Measurements from ENCODE around the gene ACP1. TPM values are rescaled to one million over a fixed set of nuclear protein-coding genes. Genes with fewer than 3 reads are reported as not detected.

The ACP1 gene
- total RNA-seq, 3 donors from 2014 or later (not counting 1 experiment from before 2014, with no cell fraction given) = 87.2 to 104 (median 102) TPM

DNA sequence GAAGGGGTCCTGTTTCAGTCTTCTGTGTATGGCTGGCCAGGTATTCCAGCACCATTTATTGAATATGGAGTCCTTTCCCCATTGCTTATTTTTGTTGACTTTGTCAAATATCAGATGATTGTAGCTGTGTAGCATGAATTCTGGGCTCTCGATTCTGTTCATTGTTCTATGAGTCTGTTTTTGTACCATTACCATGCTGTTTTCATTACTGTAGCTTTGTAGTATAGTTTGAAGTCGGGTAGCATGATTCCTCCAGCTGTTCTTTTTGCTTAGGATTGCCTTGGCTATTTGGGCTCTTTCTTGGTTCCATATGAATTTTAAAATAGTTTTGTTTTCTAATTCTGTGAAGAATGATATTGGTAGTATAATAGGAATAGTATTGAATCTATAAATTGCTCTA, 6.9 kb upstream of the ACP1 start:
- 88% methylated on average over 2 of the region's 2 CpGs for WGBS (ENCODE audit: insufficient coverage)
- peaks cover 14% of the 10 kb centered on the region for H3K36me3 Mint-ChIP-seq

DNA sequence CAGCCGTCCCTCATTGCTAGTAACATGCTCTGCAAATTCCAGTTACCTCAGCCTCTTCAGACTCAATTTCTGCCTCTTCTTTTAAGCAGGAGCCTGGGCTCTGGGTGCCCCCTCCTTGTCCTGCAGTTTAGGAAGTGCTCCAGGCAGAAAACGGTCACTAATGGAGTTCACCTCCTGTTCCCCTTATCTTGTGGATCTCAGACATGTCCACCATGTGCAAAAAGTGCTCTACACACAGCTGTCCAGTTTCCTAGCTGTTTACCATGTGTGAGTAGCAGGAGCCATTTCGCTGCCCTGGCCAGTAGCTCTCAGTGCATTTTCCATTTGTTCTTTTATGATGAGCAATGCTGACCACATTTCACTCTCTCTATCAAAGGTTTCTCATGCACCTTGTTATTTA, 5.8 kb upstream of the ACP1 start:
- no peak overlapping the region for H3K4me3 Mint-ChIP-seq
- H3K4me1 ChIP-seq (ENCODE audit: control insufficient read depth, insufficient read depth, low read length) = peaks cover 9% of the 10 kb centered on the region
- H3K27ac Mint-ChIP-seq = no peak overlapping the region
- H3K9me3 Mint-ChIP-seq = peaks cover 0 to 2% of the 10 kb centered on the region in 2 donors
- TF ChIP-seq, protein P1, sequence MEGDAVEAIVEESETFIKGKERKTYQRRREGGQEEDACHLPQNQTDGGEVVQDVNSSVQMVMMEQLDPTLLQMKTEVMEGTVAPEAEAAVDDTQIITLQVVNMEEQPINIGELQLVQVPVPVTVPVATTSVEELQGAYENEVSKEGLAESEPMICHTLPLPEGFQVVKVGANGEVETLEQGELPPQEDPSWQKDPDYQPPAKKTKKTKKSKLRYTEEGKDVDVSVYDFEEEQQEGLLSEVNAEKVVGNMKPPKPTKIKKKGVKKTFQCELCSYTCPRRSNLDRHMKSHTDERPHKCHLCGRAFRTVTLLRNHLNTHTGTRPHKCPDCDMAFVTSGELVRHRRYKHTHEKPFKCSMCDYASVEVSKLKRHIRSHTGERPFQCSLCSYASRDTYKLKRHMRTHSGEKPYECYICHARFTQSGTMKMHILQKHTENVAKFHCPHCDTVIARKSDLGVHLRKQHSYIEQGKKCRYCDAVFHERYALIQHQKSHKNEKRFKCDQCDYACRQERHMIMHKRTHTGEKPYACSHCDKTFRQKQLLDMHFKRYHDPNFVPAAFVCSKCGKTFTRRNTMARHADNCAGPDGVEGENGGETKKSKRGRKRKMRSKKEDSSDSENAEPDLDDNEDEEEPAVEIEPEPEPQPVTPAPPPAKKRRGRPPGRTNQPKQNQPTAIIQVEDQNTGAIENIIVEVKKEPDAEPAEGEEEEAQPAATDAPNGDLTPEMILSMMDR (IDR thresholded peaks at IDR 0.05) = no peak
- no peaks in the 10 kb centered on the region for H3K9me3 ChIP-seq (ENCODE audit: control insufficient read depth, insufficient read depth, low read length)
- H3K36me3 ChIP-seq (ENCODE audit: control insufficient read depth, insufficient read depth, low read length) = no peaks in the 10 kb centered on the region
- H3K4me3 ChIP-seq (ENCODE audit: low read length) = no peak overlapping the region
- H3K4me1 Mint-ChIP-seq = peaks cover 0 to 5% of the 10 kb centered on the region in 2 donors
- intact Hi-C loops (cut with micrococcal nuclease) = no loop called here
- no peak overlapping the region for H3K27ac ChIP-seq (ENCODE audit: low read length)
- DNase-seq = no peak
- WGBS (ENCODE audit: insufficient coverage) = 99% methylated on average over 3 of the region's 3 CpGs
- H3K36me3 Mint-ChIP-seq = peaks cover 14% of the 10 kb centered on the region
- H3K27me3 ChIP-seq (ENCODE audit: control insufficient read depth, insufficient read depth, low read length) = no peaks in the 10 kb centered on the region
- no peaks in the 10 kb centered on the region for H3K27me3 Mint-ChIP-seq (ENCODE audit: low read depth in 2 of 2)
- no peak for ATAC-seq

More for the DNA sequence above, 6.9 kb upstream of the ACP1 start:
- Histone ChIP-seq H3K4me3 (ENCODE audit: low read length) (no peak overlapping the region), H3K27ac (ENCODE audit: low read length) (no peak overlapping the region), H3K4me1 (ENCODE audit: control insufficient read depth, insufficient read depth, low read length) (no peaks in the 10 kb centered on the region), H3K9me3 (ENCODE audit: control insufficient read depth, insufficient read depth, low read length) (no peaks in the 10 kb centered on the region), H3K27me3 (ENCODE audit: control insufficient read depth, insufficient read depth, low read length) (no peaks in the 10 kb centered on the region), H3K36me3 (ENCODE audit: control insufficient read depth, insufficient read depth, low read length) (no peaks in the 10 kb centered on the region)
- Mint-ChIP-seq H3K27me3 (ENCODE audit: low read depth in 2 of 2) (no peaks in the 10 kb centered on the region), H3K9me3 (peaks cover 0 to 2% of the 10 kb centered on the region in 2 donors), H3K4me3 (no peak overlapping the region), H3K4me1 (no peaks in the 10 kb centered on the region), H3K27ac (no peak overlapping the region)
- TF ChIP-seq, protein P1 (IDR thresholded peaks at IDR 0.05) = no peak
- ATAC-seq = no peak
- no peak for DNase-seq
- intact Hi-C loops (cut with micrococcal nuclease) = no loop called here

DNA sequence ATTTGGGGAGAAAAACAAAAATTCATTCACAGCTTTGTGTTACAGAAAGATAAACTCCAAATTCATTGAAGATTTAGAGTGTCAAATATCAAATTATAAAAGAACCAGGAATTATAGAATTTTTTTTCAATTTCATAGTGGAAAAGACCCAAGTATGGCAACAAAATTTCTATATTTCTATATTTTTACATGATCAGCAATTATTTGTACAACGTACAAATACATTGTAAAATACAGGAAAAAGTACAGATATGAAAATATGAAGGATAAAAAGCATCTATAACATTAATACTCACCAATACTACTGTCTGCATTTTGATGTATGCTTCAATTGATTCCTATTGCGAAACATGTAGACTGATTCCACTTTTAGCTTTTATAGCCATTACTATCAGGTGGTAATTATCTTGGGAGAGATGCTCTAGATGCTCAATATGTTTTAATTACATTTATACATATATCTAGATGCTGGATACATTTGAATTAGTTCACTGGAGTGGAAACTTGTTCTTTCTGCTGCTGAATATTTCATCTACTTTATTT, 4.9 kb upstream of the ACP1 start:
- H3K27ac Mint-ChIP-seq = no peak overlapping the region
- WGBS (ENCODE audit: insufficient coverage) = no CpG with 5 or more reads among the region's 2 CpGs
- no peak overlapping the region for H3K4me3 ChIP-seq (ENCODE audit: low read length)
- TF ChIP-seq, protein P1 (IDR thresholded peaks at IDR 0.05) = no peak
- H3K4me1 ChIP-seq (ENCODE audit: control insufficient read depth, insufficient read depth, low read length) = peaks cover 12% of the 10 kb centered on the region
- H3K4me3 Mint-ChIP-seq = no peak overlapping the region
- H3K36me3 ChIP-seq (ENCODE audit: control insufficient read depth, insufficient read depth, low read length) = no peaks in the 10 kb centered on the region
- no peak for ATAC-seq
- H3K9me3 ChIP-seq (ENCODE audit: control insufficient read depth, insufficient read depth, low read length) = no peaks in the 10 kb centered on the region
- peaks cover 0 to 2% of the 10 kb centered on the region in 2 donors for H3K9me3 Mint-ChIP-seq
- DNase-seq = no peak
- H3K27me3 ChIP-seq (ENCODE audit: control insufficient read depth, insufficient read depth, low read length) = no peaks in the 10 kb centered on the region
- no peak overlapping the region for H3K27ac ChIP-seq (ENCODE audit: low read length)
- no peaks in the 10 kb centered on the region for H3K27me3 Mint-ChIP-seq (ENCODE audit: low read depth in 2 of 2)
- intact Hi-C loops (cut with micrococcal nuclease) = no loop called here
- peaks cover 14% of the 10 kb centered on the region for H3K36me3 Mint-ChIP-seq
- peaks cover 5 to 9% of the 10 kb centered on the region in 2 donors for H3K4me1 Mint-ChIP-seq
